Activated naive CD4-positive, alpha-beta T cell treated with anti-CD3 and anti-CD28 coated beads for 36 hours (primary cell): ENCODE measurements around the gene DCTN1. TPM values are rescaled to one million over a fixed set of nuclear protein-coding genes. Genes with fewer than 3 reads are reported as not detected.
A peak's percentile ranks its signal among the peaks of the same experiment; 100 is the strongest.
"Not testable (repeated sequence)": the region's sequence is repeated elsewhere in the genome, so short reads cannot be mapped to it uniquely, and the experiment has no call there.

Experiments
- CTCF ChIA-PET: fragments of 350-600 bp; sonication (Branson Sonifier 250); formaldehyde crosslinking; loops from one replicate; lab custom pipeline; 2021; ENCODE audit warnings: antibody characterized with exemption; lab: Charles Lee
- DNase-seq: peaks from one replicate; pipeline ENCODE4 v3.0.0-alpha.2; 2020
- H3K27ac Mint-ChIP-seq: one replicate; pipeline ENCODE4 v1.8.0; 2021; ENCODE audit warnings: mild to moderate bottlenecking, mixed read lengths
- H3K27me3 Mint-ChIP-seq: one replicate; pipeline ENCODE4 v1.8.0; 2021; ENCODE audit warnings: low read depth, mixed read lengths
- H3K36me3 Mint-ChIP-seq: one replicate; pipeline ENCODE4 v1.8.0; 2021; ENCODE audit warnings: low read depth, mixed read lengths
- H3K4me1 Mint-ChIP-seq: one replicate; pipeline ENCODE4 v1.8.0; 2021; ENCODE audit warnings: low read depth, mixed read lengths
- H3K4me3 Mint-ChIP-seq: one replicate; pipeline ENCODE4 v1.8.0; 2021; ENCODE audit warnings: mild to moderate bottlenecking, moderate library complexity, mixed read lengths
- H3K9me3 Mint-ChIP-seq: one replicate; pipeline ENCODE4 v1.8.0; 2021; ENCODE audit warnings: mixed read lengths
- intact Hi-C: fragments of 100-400 bp; cut with micrococcal nuclease; formaldehyde crosslinking; loops from one replicate; pipeline ENCODE4 v1.15.1; 2023
- total RNA-seq, 2 experiments: library from RNA; stranded (reverse); gene quantifications; one replicate each; pipeline ENCODE4 v1.2.3, GENCODE V29; 2021

The DCTN1 gene
- total RNA-seq, 2 experiments from 2014 or later: 54.0 to 61.7 TPM

GRCh38 chr2:74364533-74365505 is 15.3 kb downstream of the DCTN1 start:
- no peak for DNase-seq
- no peak overlapping the region for H3K27ac Mint-ChIP-seq
- no peaks in the 10 kb centered on the region for H3K4me1 Mint-ChIP-seq
- H3K36me3 Mint-ChIP-seq: peaks cover 38% of the 10 kb centered on the region
- no peaks in the 10 kb centered on the region for H3K9me3 Mint-ChIP-seq
- H3K4me3 Mint-ChIP-seq: no peak overlapping the region
- no peaks in the 10 kb centered on the region for H3K27me3 Mint-ChIP-seq
- intact Hi-C loops: no loop called here
- CTCF ChIA-PET: no interaction called here

GRCh38 chr2:74361327-74361726 is 18.8 kb downstream of the DCTN1 start:
- H3K9me3 Mint-ChIP-seq: no peaks in the 10 kb centered on the region
- H3K4me3 Mint-ChIP-seq: no peak overlapping the region
- H3K27ac Mint-ChIP-seq: no peak overlapping the region
- no peaks in the 10 kb centered on the region for H3K4me1 Mint-ChIP-seq
- intact Hi-C loops: no loop called here
- no peaks in the 10 kb centered on the region for H3K27me3 Mint-ChIP-seq
- no peak for DNase-seq
- CTCF ChIA-PET: interaction anchor here (1.4 kb wide), 1 partner anchor 111 kb away, joined by 3 read pairs; no protein-coding TSS in a partner anchor
- peaks cover 31% of the 10 kb centered on the region for H3K36me3 Mint-ChIP-seq

- no peak overlapping the region for H3K27ac Mint-ChIP-seq
- intact Hi-C loops: no loop called here
- no peak for DNase-seq
- H3K27me3 Mint-ChIP-seq: no peaks in the 10 kb centered on the region
- H3K4me3 Mint-ChIP-seq: no peak overlapping the region
- no peaks in the 10 kb centered on the region for H3K4me1 Mint-ChIP-seq
- peaks cover 16% of the 10 kb centered on the region for H3K36me3 Mint-ChIP-seq
- no peaks in the 10 kb centered on the region for H3K9me3 Mint-ChIP-seq
- CTCF ChIA-PET: interaction anchor here (0.6 to 3.3 kb wide), 4 partner anchors 23 to 1698 kb away, joined by 3 to 11 read pairs (median 4); no protein-coding TSS in a partner anchor
These were observed 22.5 kb downstream of the DCTN1 start for GRCh38 chr2:74357627-74358026.

GRCh38 chr2:74349889-74350288 is 30.2 kb downstream of the DCTN1 start:
- DNase-seq: no peak
- Mint-ChIP-seq H3K9me3 (no peaks in the 10 kb centered on the region), H3K36me3 (peaks cover 2% of the 10 kb centered on the region), H3K27ac (no peak overlapping the region), H3K27me3 (no peaks in the 10 kb centered on the region), H3K4me1 (no peaks in the 10 kb centered on the region), H3K4me3 (no peak overlapping the region)
- intact Hi-C loops: no loop called here
- CTCF ChIA-PET: interaction anchor here (0.6 to 1.2 kb wide), 2 partner anchors 15 to 99 kb away, joined by 3 to 5 read pairs; no protein-coding TSS in a partner anchor

- Mint-ChIP-seq H3K4me3 (no peak overlapping the region), H3K9me3 (no peaks in the 10 kb centered on the region), H3K4me1 (no peaks in the 10 kb centered on the region), H3K36me3 (peaks cover 2% of the 10 kb centered on the region), H3K27me3 (no peaks in the 10 kb centered on the region), H3K27ac (no peak overlapping the region)
- intact Hi-C loops: no loop called here
- CTCF ChIA-PET: interaction anchor here (1.0 kb wide), 1 partner anchor 13 kb away, joined by 8 read pairs; no protein-coding TSS in a partner anchor
- DNase-seq: no peak
These were observed 32.4 kb downstream of the DCTN1 start for GRCh38 chr2:74347742-74348141.

GRCh38 chr2:74347303-74347702 is 32.8 kb downstream of the DCTN1 start:
- DNase-seq: no peak
- no peak overlapping the region for H3K4me3 Mint-ChIP-seq
- no peak overlapping the region for H3K27ac Mint-ChIP-seq
- H3K9me3 Mint-ChIP-seq: no peaks in the 10 kb centered on the region
- H3K4me1 Mint-ChIP-seq: no peaks in the 10 kb centered on the region
- intact Hi-C loops: no loop called here
- no peaks in the 10 kb centered on the region for H3K27me3 Mint-ChIP-seq
- H3K36me3 Mint-ChIP-seq: peaks cover 2% of the 10 kb centered on the region
- CTCF ChIA-PET: interaction anchor here (1.0 kb wide), 1 partner anchor 12 kb away, joined by 8 read pairs; no protein-coding TSS in a partner anchor

GRCh38 chr2:74345272-74345943 is 34.7 kb downstream of the DCTN1 start:
- Mint-ChIP-seq H3K4me1 (no peaks in the 10 kb centered on the region), H3K27ac (no peak overlapping the region), H3K9me3 (no peaks in the 10 kb centered on the region), H3K4me3 (no peak overlapping the region), H3K36me3 (no peaks in the 10 kb centered on the region), H3K27me3 (no peaks in the 10 kb centered on the region)
- no peak for DNase-seq
- CTCF ChIA-PET: interaction anchor here (0.6 to 2.0 kb wide), 3 partner anchors 10 to 244 kb away, joined by 3 to 14 read pairs (median 3); no protein-coding TSS in a partner anchor
- intact Hi-C loops: no loop called here

GRCh38 chr2:74343316-74343715 is 36.8 kb downstream of the DCTN1 start, which contains the start of gene SLC4A5:
Gene SLC4A5 (minus strand): TSS chr2:74343416. CDS start chr2:74315023, 28,393 bp downstream.
- H3K4me3 Mint-ChIP-seq: no peak within 1 kb of the TSS
- intact Hi-C loops: no loop called here
- CTCF ChIA-PET: no interaction called here
- no peaks in the 10 kb centered on the region for H3K36me3 Mint-ChIP-seq
- no peak within 1 kb of the TSS for H3K27ac Mint-ChIP-seq
- no peaks in the 10 kb centered on the region for H3K9me3 Mint-ChIP-seq
- DNase-seq: no peak
- no peaks in the 10 kb centered on the region for H3K4me1 Mint-ChIP-seq
- H3K27me3 Mint-ChIP-seq: no peaks in the 10 kb centered on the region

GRCh38 chr2:74336227-74336626 is 43.9 kb downstream of the DCTN1 start:
- not testable (repeated sequence) for H3K4me1 Mint-ChIP-seq, DNase-seq, H3K4me3 Mint-ChIP-seq, H3K27me3 Mint-ChIP-seq, H3K9me3 Mint-ChIP-seq, H3K27ac Mint-ChIP-seq, H3K36me3 Mint-ChIP-seq
- CTCF ChIA-PET: interaction anchor here (0.8 to 5.6 kb wide), 18 partner anchors 9 to 513 kb away, joined by 3 to 163 read pairs (median 12); partner anchors contain the start of genes MOB1A and STAMBP
- intact Hi-C loops: loop anchor here (10.0 kb wide), 1 partner anchor 191 kb away; the partner anchor contains the start of gene BOLA3

- no peak overlapping the region for H3K4me3 Mint-ChIP-seq
- intact Hi-C loops: loop anchor here (1.0 to 10.0 kb wide), 7 partner anchors 58 to 511 kb away; partner anchors contain the start of gene BOLA3
- H3K27me3 Mint-ChIP-seq: no peaks in the 10 kb centered on the region
- H3K27ac Mint-ChIP-seq: no peak overlapping the region
- no peaks in the 10 kb centered on the region for H3K36me3 Mint-ChIP-seq
- no peaks in the 10 kb centered on the region for H3K4me1 Mint-ChIP-seq
- no peaks in the 10 kb centered on the region for H3K9me3 Mint-ChIP-seq
- CTCF ChIA-PET: interaction anchor here (0.6 to 5.6 kb wide), 56 partner anchors 10 to 653 kb away, joined by 3 to 163 read pairs (median 5); partner anchors contain the start of genes MOB1A, MTHFD2 and STAMBP
- DNase-seq: peak; percentile 86
These were observed 45.2 kb downstream of the DCTN1 start for GRCh38 chr2:74334931-74335333.

GRCh38 chr2:74333896-74334586 is 46.1 kb downstream of the DCTN1 start:
- Mint-ChIP-seq H3K27me3 (no peaks in the 10 kb centered on the region), H3K4me1 (no peaks in the 10 kb centered on the region), H3K27ac (no peak overlapping the region), H3K36me3 (no peaks in the 10 kb centered on the region), H3K9me3 (no peaks in the 10 kb centered on the region), H3K4me3 (no peak overlapping the region)
- CTCF ChIA-PET: interaction anchor here (0.6 to 5.6 kb wide), 41 partner anchors 9 to 652 kb away, joined by 3 to 163 read pairs (median 5); partner anchors contain the start of genes MTHFD2 and STAMBP
- intact Hi-C loops: loop anchor here (1.0 to 10.0 kb wide), 6 partner anchors 59 to 253 kb away; partner anchors contain the start of gene BOLA3
- no peak for DNase-seq
